GM12878 (cell line): Measurements from ENCODE around the gene DDX5. TPM values are rescaled to one million over a fixed set of nuclear protein-coding genes. Genes with fewer than 3 reads are reported as not detected.

Experiments used
- ATAC-seq: fragments of 200-7000 bp; cut with Tn5 transposase; 3 replicates; pipeline ENCODE4 v1.9.1; 2020; ENCODE audit warnings: mild to moderate bottlenecking, moderate library complexity
- BruUV-seq: library from RNA; stranded (reverse); fragments of 400-500 nt; replicated peaks from 2 replicates; lab custom pipeline; 2021; lab: Mats Ljungman, UMichigan
- CTCF ChIA-PET: fragments of 300-600 bp; sonication (Branson Sonifier 250); formaldehyde crosslinking; extraction: SDS; loops from one replicate; lab custom pipeline; 2021; ENCODE audit warnings: inconsistent platforms; lab: Yijun Ruan, JAX
- POLR2A ChIA-PET: fragments of 350-600 bp; formaldehyde crosslinking; extraction: SDS; loops from one replicate; lab custom pipeline; 2021; ENCODE audit warnings: inconsistent platforms; lab: Charles Lee
- RAD21 ChIA-PET: fragments of 300-600 bp; sonication (Branson Sonifier 250); formaldehyde crosslinking; loops from one replicate; lab custom pipeline; 2023; ENCODE audit warnings: antibody characterized with exemption; ENCODE audit not compliant: unreplicated experiment; lab: Charles Lee
- SMC1A ChIA-PET: fragments of 300-600 bp; sonication (Branson Sonifier 250); formaldehyde crosslinking; loops from one replicate; lab custom pipeline; 2023; ENCODE audit not compliant: unreplicated experiment, uncharacterized antibody; lab: Charles Lee
- DNase-seq: peaks from one replicate; pipeline ENCODE4 v3.0.0-alpha.2; 2011; ENCODE audit warnings: low read depth, low spot score
- FAIRE-seq: peaks from 3 replicates; lab custom pipeline; 2011; peaks lifted over from hg19 to GRCh38; lab: Jason Lieb, UNC
- H2AFZ ChIP-seq: 2 replicates; pipeline ENCODE4 v1.6.0; 2011; ENCODE audit warnings: low read depth, low read length, control low read depth; ENCODE audit not compliant: control insufficient read depth
- H3K27ac ChIP-seq: 2 replicates; pipeline ENCODE4 v1.5.1; 2011; ENCODE audit warnings: control low read depth; ENCODE audit not compliant: control insufficient read depth, insufficient read depth
- H3K27me3 ChIP-seq, 2 experiments: replicated peaks in 1 of 2; 2 replicates each; pipeline versions ENCODE4 v1.6.0 to v1.6.1; 2011; ENCODE audit warnings: low read length in 1 of 2; ENCODE audit not compliant: control insufficient read depth in 2 of 2, insufficient read depth in 2 of 2
- H3K36me3 ChIP-seq, 2 experiments: 2 replicates each; pipeline ENCODE4 v1.5.1; 2011; ENCODE audit warnings: low read length in 1 of 2; ENCODE audit not compliant: control insufficient read depth in 2 of 2, insufficient read depth in 2 of 2
- H3K4me1 ChIP-seq: 2 replicates; pipeline ENCODE4 v1.6.1; 2011; ENCODE audit warnings: mild to moderate bottlenecking, low read length, moderate library complexity, mixed read lengths; ENCODE audit not compliant: control insufficient read depth, insufficient read depth
- H3K4me2 ChIP-seq: 2 replicates; pipeline ENCODE4 v1.6.0; 2011; ENCODE audit warnings: control low read depth; ENCODE audit not compliant: control insufficient read depth, insufficient read depth
- H3K4me3 ChIP-seq: fragments of 200-600 bp; sonication (generic); 2 replicates; pipeline ENCODE4 v1.5.1; 2016
- H3K79me2 ChIP-seq: 2 replicates; pipeline ENCODE4 v1.6.0; 2011; ENCODE audit warnings: low read length; ENCODE audit not compliant: control insufficient read depth, insufficient read depth
- H3K9ac ChIP-seq: 2 replicates; pipeline ENCODE4 v1.8.0; 2011; ENCODE audit warnings: low read length, control low read depth, mixed read lengths; ENCODE audit not compliant: control insufficient read depth, insufficient read depth
- H3K9me3 ChIP-seq: replicated peaks from 3 replicates; pipeline ENCODE4 v1.5.1; 2011; ENCODE audit warnings: mild to moderate bottlenecking, low read length; ENCODE audit not compliant: control insufficient read depth, insufficient read depth
- H4K20me1 ChIP-seq: 2 replicates; pipeline ENCODE4 v1.6.0; 2011; ENCODE audit not compliant: control insufficient read depth, insufficient read depth
- ETV6 ChIP-seq, 2 experiments: fragments of 450-650 bp in 1 of 2; IDR thresholded peaks in 1 of 2; conservative IDR thresholded peaks in 1 of 2; 2 replicates each; pipeline ENCODE4 v1.6.1; 2014; ENCODE audit warnings: antibody characterized with exemption in 1 of 2, borderline replicate concordance in 1 of 2, low read depth in 1 of 2, mild to moderate bottlenecking in 1 of 2, moderate library complexity in 1 of 2
- MTA2 ChIP-seq: fragments of 450-650 bp; IDR thresholded peaks from 2 replicates; pipeline ENCODE4 v1.6.1; 2016; ENCODE audit warnings: low read depth, mild to moderate bottlenecking, moderate library complexity
- NKRF ChIP-seq: fragments of 450-650 bp; conservative IDR thresholded peaks from 2 replicates; pipeline ENCODE4 v1.6.1; 2017; ENCODE audit warnings: mild to moderate bottlenecking, moderate library complexity
- NR2C2 ChIP-seq: IDR thresholded peaks from 2 replicates; pipeline ENCODE4 v1.6.1; 2011; ENCODE audit warnings: borderline replicate concordance, low read depth; ENCODE audit not compliant: control insufficient read depth, insufficient read length
- RELB ChIP-seq: fragments of 450-650 bp; IDR thresholded peaks from 2 replicates; pipeline ENCODE4 v1.6.1; 2017; ENCODE audit warnings: low read depth, mild to moderate bottlenecking, moderate library complexity
- SKIL ChIP-seq: fragments of 450-650 bp; IDR thresholded peaks from 2 replicates; pipeline ENCODE4 v1.6.1; 2017; ENCODE audit warnings: mild to moderate bottlenecking, low read depth, inconsistent platforms; ENCODE audit not compliant: poor library complexity, severe bottlenecking
- ZBTB33 ChIP-seq: fragments of 450-650 bp; IDR thresholded peaks from 2 replicates; pipeline ENCODE4 v1.6.1; 2017; ENCODE audit warnings: mild to moderate bottlenecking
- ZBTB40 ChIP-seq: fragments of 450-650 bp; IDR thresholded peaks from 2 replicates; pipeline ENCODE4 v1.6.1; 2016; ENCODE audit warnings: mild to moderate bottlenecking, moderate library complexity, borderline replicate concordance
- ZNF274 ChIP-seq: IDR thresholded peaks from one replicate; pipeline ENCODE4 v1.8.0; 2011; ENCODE audit not compliant: insufficient read length, insufficient read depth
- WGBS: methylation state at CpG from one replicate; pipeline ENCODE4 v1.1.6; 2016; ENCODE audit warnings: low lambda C conversion rate; ENCODE audit not compliant: insufficient replicate concordance, insufficient coverage; ENCODE audit errors: missing lambda C conversion rate; 5-methylcytosine and 5-hydroxymethylcytosine counted together
- in situ Hi-C: fragments of 300-500 bp; cut with MboI; formaldehyde crosslinking; loops from 9 replicates; pipeline ENCODE4 v1.14.3; 2018; ENCODE audit warnings: mixed read lengths
- intact Hi-C: fragments of 100-400 bp; cut with micrococcal nuclease; formaldehyde crosslinking; loops from one replicate; pipeline ENCODE4 v1.14.2; 2022; ENCODE audit not compliant: unreplicated experiment
- polyA plus RNA-seq, 11 experiments: library from polyadenylated mRNA; depleted of rRNA in 4 of 11; unstranded in 6 of 11; stranded (reverse) in 5 of 11; fragments of >200 nt; fragmentation: Nextera tagmentation in 4 of 11; fragmentation: Illumina TruSeq in 1 of 11; extraction: Ambion mirVana in 4 of 11; extraction: Trizol in 1 of 11; gene quantifications; 1 replicate in 1 of 11; 2 replicates in 10 of 11; pipeline versions ENCODE4 v1.2.1 to v1.2.3, GENCODE V29; 2011 to 2016; ENCODE audit warnings: inconsistent platforms in 2 of 11, missing spikeins in 2 of 11, low read depth in 1 of 11
- total RNA-seq, 4 experiments: library from RNA; depleted of rRNA in 3 of 4; stranded (reverse); fragments of >200 nt in 3 of 4; fragmentation: Illumina TruSeq in 1 of 4; extraction: Trizol in 1 of 4; gene quantifications; 2 replicates each; pipeline versions ENCODE4 v1.2.1 to v1.2.3, GENCODE V29; 2013 to 2021

Gene DDX5
- total and polyA plus RNA-seq, 10 of the 15 experiments (the other 5 are each of a cell fraction or from before 2014, with no cell fraction given), result 257 to 1,423 (median 719) TPM

GRCh38 chr17:64497565-64498035, 8.5 kb downstream of the DDX5 start:
- peaks cover 55% of the 10 kb centered on the region for H3K79me2 ChIP-seq
- H3K36me3 ChIP-seq, result peaks cover 13 to 30% of the 10 kb centered on the region in 2 experiments
- H3K9ac ChIP-seq, result peak overlapping the region; percentile 67
- no peak overlapping the region for H2AFZ ChIP-seq
- no TSS peak for BruUV-seq
- H3K4me3 ChIP-seq, result peak overlapping the region; percentile 88
- in situ Hi-C loops, result no loop called here
- no peaks in the 10 kb centered on the region for H3K9me3 ChIP-seq
- H3K27me3 ChIP-seq, result no peaks in the 10 kb centered on the region
- intact Hi-C loops, result loop anchor here (1.0 kb wide), 1 partner anchor 8 kb away; no protein-coding TSS in a partner anchor
- peaks cover 11% of the 10 kb centered on the region; the same call in 1 of the 2 replicates for H3K4me1 ChIP-seq
- SMC1A ChIA-PET, result interaction anchor here (1.3 to 6.6 kb wide), 8 partner anchors 8 to 195 kb away, joined by 3 to 70 read pairs (median 6); partner anchors contain the start of genes CEP95 and DDX5
- RAD21 ChIA-PET, result interaction anchor here (1.5 to 9.9 kb wide), 4 partner anchors 7 to 152 kb away, joined by 6 to 174 read pairs (median 10); partner anchors contain the start of gene CEP95
- POLR2A ChIA-PET, result interaction anchor here (0.6 to 2.4 kb wide), 5 partner anchors 8 to 351 kb away, joined by 3 to 64 read pairs (median 7); partner anchors contain the start of genes CEP95 and DDX5
- H3K27ac ChIP-seq, result peak overlapping the region; percentile 85
- no peak for FAIRE-seq
- CTCF ChIA-PET, result interaction anchor here (0.9 to 17.7 kb wide), 8 partner anchors 7 to 151 kb away, joined by 3 to 350 read pairs (median 9); partner anchors contain the start of genes CEP95 and DDX5
- peaks cover 4% of the 10 kb centered on the region for H4K20me1 ChIP-seq
- peak overlapping the region; percentile 94 for H3K4me2 ChIP-seq
- no peak for DNase-seq
- no peak for ATAC-seq
- 32% methylated on average over 4 of the region's 4 CpGs for WGBS
- TF ChIP-seq RELB, result no peak
- TF ChIP-seq ETV6 (conservative IDR thresholded peaks at IDR 0.05 in 1 of 2, IDR thresholded peaks at IDR 0.05 in 1 of 2; ENCODE audit: borderline replicate concordance in 1 of 2, low read depth in 1 of 2), result no peak
- TF ChIP-seq NR2C2, result no peak
- no peak for TF ChIP-seq ZNF274
- TF ChIP-seq ZBTB33, result no peak
- no peak for TF ChIP-seq MTA2
- no peak for TF ChIP-seq NKRF
- TF ChIP-seq ZBTB40, result no peak
- TF ChIP-seq SKIL, result no peak
